ENCODE measurements around the gene ITGAL.
"Not testable (repeated sequence)": the region's sequence is repeated elsewhere in the genome, so short reads cannot be mapped to it uniquely, and the experiment has no call there.

Gene ITGAL

DNA sequence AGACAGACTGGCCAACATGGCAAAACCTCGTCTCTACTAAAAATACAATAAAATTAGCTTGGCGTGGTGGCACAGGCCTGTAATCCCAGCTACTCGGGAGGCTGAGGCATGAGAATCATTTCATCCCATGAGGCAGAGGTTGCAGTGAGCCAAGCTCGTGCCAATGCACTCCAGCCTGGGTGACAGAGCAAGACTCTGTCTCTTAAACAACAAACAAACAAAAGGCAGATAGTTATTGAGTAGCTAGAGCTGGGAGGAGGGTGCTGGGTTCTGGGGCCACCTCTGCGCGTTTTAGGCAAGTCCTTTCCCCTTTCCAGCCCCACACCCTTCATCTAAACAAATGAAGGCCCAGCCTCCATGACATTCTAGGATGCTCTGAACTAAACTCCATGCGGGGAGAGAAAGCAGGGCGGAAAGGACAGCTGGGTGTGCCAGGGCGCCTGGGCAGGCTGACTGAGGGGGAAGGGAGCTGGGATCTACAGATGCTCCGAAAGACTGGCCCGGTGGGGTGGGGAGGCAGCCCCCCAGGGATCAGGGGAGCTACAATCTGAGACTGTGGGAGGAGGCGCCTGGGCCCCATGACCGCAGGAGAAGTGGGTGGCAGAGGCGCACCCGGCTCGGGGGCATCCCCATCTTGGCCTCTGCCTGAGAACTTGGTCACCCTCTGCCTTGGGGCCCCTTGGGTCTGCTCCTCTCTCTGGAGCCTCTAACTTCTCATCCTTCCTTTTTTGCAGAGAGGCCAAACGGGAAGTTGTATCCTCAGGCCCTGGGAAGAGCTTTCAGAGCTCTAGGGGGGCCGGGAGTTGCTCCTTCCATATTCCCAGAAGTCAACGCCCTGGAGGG lies 910 bp downstream of the ITGAL start:
- TF ChIP-seq CTCF (IDR thresholded peaks at IDR 0.05; ENCODE audit: low read depth, low read length, missing control alignments): no peak
- no peak for DNase-seq (ENCODE audit: extremely low read depth, low read depth)
- H3K4me3 ChIP-seq (replicated peaks; ENCODE audit: low read depth, low read length): no peak overlapping the region

DNA sequence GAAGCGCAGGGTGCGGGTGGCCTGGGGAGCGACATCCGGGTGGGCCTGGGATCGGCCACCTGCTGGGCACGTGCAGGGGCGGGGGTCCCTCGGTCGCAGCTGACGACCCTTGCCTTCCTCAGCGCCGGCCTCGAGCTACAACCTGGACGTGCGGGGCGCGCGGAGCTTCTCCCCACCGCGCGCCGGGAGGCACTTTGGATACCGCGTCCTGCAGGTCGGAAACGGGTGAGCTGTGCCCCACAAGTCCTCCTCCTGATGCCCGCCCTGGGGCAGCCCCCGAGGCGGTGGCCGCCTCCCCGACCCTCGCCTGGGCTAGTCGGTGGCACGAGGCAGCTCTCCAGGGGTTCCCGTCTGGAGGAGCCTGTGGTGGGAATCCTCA lies 1.5 kb downstream of the ITGAL start:
- no peak for DNase-seq (ENCODE audit: extremely low read depth, low read depth)
- no peak for TF ChIP-seq CTCF (IDR thresholded peaks at IDR 0.05; ENCODE audit: low read depth, low read length, missing control alignments)
- no peak overlapping the region for H3K4me3 ChIP-seq (replicated peaks; ENCODE audit: low read depth, low read length)

GRCh38 chr16:30474684-30475083 lies 2.1 kb downstream of the ITGAL start:
- no peak overlapping the region for H3K4me3 ChIP-seq (replicated peaks; ENCODE audit: low read depth, low read length)
- no peak for TF ChIP-seq CTCF (IDR thresholded peaks at IDR 0.05; ENCODE audit: low read depth, low read length, missing control alignments)
- no peak for DNase-seq (ENCODE audit: extremely low read depth, low read depth)

DNA sequence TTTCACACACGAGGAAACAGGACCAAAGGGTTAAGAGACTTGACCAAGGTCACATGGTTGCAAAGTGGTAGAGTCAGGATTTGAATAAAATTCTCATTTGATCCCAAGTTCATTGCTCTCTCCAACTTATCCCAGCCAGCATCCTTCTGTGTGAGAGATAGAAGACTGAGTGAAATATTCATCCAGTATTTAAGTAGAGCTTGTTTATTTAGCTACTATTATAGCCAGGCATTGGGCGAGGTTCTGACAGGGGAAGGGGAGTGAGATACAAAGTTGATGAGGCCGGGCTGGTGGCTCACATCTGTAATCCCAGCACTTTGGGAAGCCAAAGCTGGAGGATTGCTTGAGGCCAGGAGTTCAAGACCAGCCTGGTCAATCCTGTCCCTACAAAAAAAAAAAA lies 4.4 kb downstream of the ITGAL start:
- no peak overlapping the region for H3K4me3 ChIP-seq (replicated peaks; ENCODE audit: low read depth, low read length)
- DNase-seq (ENCODE audit: extremely low read depth, low read depth): no peak
- no peak for TF ChIP-seq CTCF (IDR thresholded peaks at IDR 0.05; ENCODE audit: low read depth, low read length, missing control alignments)

DNA sequence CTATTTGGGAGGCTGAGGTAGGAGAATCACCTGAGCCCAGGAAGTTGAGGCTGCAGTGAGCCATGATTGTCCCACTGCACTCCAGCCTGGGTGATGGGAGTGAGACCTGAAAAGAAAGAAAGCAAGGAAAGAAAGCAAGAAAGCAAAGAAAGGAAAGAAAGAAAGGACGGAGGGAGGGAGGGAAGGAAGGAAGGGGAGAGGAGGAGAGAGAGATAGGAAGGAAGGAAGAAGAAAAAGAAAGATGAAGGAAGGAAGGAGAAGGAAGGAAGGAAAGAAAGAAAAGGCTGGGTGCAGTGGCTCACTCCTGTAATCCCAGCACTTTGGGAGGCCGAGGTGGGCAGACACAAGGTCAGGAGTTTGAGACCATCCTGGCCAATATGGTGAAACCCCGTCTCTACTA lies 5.2 kb downstream of the ITGAL start:
- DNase-seq (ENCODE audit: extremely low read depth, low read depth); H3K4me3 ChIP-seq (replicated peaks; ENCODE audit: low read depth, low read length): not testable (repeated sequence)

DNA sequence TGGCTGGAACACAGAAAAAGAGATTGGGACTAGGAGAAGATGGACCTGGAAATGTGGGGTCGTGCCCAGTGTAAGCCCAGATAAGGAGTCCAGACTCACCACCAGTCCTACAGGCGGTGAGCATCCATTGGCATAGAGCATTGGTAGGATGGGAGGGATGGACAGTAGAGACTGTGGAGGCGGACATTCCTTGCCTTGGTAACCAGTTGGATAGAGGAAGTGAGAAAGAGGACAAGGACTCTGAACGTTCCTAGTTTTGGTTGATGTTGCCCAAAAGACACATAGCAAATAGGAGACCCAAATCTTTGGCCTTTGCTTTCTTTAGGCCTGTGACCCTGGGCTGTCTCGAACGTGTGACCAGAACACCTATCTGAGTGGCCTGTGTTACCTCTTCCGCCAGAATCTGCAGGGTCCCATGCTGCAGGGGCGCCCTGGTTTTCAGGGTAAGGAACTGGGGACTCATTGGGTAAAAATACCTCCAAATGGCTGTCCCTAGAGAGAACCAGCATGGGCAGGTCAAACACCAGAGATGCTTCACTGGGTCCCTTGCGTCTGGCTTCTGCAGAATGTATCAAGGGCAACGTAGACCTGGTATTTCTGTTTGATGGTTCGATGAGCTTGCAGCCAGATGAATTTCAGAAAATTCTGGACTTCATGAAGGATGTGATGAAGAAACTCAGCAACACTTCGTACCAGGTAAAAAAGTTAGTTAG lies 6.4 kb downstream of the ITGAL start:
- H3K4me3 ChIP-seq (replicated peaks; ENCODE audit: low read depth, low read length): no peak overlapping the region
- no peak for TF ChIP-seq CTCF (IDR thresholded peaks at IDR 0.05; ENCODE audit: low read depth, low read length, missing control alignments)
- no peak for DNase-seq (ENCODE audit: extremely low read depth, low read depth)

DNA sequence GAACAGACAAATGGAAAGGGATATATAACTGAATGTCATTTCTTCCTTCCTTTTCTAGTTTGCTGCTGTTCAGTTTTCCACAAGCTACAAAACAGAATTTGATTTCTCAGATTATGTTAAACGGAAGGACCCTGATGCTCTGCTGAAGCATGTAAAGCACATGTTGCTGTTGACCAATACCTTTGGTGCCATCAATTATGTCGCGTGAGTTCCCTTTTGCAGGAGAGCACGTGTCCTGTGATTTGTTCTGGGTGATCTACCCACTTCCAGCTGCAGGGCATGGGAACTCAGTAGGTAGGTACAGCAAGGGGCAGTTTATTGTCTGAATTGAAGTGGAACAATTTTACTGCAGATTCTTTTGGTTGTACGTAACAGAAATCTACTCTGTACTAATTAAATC lies 8.8 kb downstream of the ITGAL start:
- H3K4me3 ChIP-seq (replicated peaks; ENCODE audit: low read depth, low read length): no peak overlapping the region
- TF ChIP-seq CTCF (IDR thresholded peaks at IDR 0.05; ENCODE audit: low read depth, low read length, missing control alignments): no peak
- DNase-seq (ENCODE audit: extremely low read depth, low read depth): no peak
